Measurements from ENCODE around the gene SMARCAD1.
"Not testable (repeated sequence)": the region's sequence is repeated elsewhere in the genome, so short reads cannot be mapped to it uniquely, and the experiment has no call there.

The SMARCAD1 gene

DNA sequence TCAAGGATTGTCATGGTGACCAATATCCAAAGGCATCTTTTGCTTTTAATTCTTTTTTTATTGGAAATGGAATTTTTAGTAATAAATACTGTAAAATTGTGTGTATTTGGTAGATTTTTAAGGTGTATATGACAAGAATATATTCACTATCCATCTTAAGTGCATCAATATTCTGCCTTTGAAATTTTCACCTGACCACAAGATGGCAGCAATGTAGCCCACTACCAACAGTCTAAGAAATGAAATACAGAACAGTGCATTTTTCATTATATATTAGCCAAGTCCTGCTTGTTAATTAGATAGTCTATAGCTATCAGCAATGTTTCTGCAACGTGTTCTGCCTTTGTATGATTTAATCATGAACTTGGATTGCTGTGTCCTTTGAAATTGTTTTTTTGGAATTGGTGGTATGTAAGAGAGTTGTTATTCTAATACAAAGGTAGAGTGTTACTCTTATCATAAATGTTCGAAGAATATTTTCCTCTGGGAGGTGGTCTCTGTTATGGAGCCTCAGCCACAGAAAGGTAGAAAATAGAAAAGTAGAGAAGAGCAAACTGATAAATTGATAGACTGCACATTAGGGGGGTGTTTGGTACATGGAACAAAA is 96.8 kb downstream of the SMARCAD1 start:
- no peak for DNase-seq

DNA sequence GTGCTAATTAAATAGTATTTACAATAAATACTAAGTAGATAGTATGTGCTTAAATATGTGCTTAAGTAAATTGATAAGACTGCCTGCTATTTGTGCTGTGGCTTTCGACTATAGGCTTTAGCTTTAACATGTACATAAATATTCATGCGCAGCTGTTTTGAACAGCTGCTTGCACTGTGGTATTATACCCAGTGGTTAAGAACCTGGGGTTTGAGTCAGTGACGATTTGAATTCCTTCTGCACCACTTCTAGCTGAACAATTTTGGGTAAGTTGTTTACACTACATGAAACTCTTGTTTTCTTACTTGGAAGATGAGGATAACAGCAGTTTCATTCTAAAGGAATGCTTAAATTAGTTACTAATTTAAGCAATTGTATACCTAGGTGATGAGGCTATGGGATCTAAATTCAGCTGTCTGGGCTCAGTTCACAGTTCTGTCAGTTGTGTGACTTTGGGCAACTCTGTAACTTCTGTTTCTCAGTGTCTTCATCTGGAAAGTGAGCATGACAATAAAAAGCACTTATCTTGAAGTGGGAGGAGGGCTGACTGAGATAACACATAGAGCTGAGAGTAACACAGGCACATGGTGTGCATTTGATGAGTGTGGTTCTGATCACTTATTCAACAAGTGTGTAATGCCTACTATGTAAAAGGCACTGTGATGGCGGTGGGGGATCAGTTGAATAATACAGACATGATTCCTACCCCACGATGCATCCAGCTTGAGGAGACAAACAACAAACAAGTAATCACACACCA is 98.0 kb downstream of the SMARCAD1 start:
- DNase-seq: no peak

DNA sequence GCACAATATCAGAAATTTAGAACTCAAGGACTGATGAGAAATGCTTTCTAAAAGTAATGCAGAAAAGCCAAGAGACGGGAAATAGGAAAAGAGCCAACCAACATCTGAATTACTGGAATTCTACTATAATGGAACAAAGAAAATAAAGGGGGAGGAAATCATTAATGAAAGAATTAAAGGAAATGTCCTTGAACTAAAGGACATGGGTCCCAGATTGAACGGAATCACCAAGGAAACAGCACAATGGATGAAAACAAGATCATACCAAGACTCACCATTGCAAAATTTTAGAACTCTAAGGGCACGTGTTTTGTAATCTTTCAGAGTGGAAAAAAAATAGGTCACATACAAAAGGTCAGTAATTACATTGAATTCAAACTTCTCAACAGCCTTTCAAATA is 99.0 kb downstream of the SMARCAD1 start:
- DNase-seq: no peak

DNA sequence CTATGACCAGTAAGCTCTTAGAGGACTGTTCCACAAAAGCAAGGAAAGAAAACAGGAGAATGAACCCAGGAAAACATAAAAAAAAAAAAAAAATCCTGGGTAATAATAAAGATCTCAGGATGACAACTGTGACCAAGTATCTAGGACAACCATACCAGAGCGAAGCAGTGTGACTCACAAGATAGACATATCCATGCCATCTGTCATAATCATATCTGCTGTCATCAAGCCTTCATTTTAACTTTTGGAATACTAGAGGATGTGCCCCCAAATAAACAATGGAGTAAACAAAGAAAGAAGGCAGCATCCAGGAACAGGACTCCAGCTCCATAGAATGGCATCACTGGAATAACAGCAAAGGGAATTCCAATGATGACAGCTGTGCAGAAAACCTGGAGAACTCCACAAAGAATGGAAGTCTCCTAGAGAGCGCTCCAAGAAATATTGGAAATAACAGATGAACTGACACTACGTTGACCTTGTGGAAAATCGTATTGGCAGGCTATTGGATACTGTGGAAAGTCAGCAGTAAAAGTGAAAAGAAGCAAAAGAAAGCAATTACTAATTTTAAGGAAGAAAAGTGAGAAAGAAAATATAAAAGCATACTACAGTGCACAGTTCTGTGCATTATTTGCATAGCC is 99.7 kb downstream of the SMARCAD1 start:
- no peak for DNase-seq

DNA sequence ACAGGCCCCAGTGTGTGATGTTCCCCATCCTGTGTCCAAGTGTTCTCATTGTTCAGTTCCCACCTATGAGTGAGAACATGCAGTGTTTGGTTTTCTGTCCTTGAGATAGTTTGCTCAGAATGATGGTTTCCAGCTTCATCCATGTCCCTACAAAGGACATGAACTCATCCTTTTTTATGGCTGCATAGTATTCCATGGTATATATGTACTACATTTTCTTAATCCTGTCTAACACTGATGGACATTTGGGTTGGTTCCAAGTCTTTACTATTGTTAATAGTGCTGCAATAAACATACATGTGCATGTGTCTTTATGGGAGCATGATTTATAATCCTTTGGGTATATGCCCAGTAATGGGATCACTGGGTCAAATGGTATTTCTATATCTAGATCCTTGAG is 112.3 kb downstream of the SMARCAD1 start:
- DNase-seq: not testable (repeated sequence)

DNA sequence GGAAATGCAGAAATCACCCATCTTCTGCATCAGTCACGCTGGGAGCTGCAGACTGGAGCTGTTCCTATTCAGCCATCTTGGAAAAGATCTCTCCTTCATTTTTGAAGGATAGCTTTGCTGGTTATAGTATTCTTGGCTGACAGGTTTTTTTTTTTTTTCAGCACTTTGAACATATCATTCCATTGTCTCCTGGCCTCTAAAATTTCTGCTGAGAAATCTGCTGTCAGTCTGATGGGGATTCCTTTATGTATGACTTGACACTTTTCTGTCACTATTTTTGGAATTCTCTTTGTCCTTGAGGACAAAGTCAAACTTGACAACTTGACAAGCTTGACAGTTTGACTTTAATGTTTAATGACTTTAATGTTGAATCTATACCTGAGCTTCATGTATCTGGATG is 118.2 kb downstream of the SMARCAD1 start:
- no peak for DNase-seq

DNA sequence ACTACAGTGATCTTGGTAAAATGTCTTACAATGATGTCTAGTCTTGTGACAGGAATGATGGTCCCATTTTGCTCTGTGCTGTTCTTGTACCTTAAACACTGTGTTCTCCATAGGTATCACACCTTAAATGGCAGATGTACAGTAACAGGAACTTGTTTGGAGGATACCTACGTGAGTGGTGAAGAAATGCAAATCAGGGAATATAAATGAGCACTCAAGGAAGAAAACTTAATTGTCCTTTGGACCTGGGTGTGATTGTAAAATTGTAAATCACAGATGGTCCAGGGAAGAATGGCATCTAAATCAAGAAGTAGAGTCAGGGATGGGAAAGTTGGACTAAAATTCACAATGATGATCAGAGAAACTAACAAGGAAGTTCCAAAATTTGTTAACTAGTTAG is 122.3 kb downstream of the SMARCAD1 start:
- no peak for DNase-seq

DNA sequence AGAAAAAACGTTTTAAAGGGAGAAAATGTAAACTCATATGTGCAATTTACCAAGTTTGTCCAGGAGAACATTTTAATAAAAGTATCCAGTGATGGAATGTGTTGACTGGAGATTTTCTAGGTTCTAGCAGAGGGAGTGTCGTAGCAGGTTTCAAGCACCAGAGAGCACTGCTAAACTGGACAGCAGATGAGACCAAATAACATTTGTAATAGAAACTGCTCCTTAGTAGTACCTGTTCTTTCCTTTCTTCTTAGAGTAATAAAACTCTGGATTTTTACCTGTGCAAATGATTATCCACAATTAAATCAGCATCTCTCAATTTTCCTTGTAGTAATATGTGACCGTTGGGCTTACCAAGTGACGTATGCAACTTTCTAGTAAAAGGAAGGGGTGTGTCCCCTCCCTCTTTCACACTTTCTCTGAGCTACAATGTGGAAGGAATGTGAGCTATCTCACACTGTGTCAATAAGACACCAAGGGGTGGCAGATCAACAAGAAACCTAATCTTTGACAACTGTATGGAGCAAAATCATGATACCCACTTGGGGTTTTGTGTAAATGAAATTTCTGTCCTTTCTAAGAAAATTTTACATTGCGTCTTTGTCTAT is 125.4 kb downstream of the SMARCAD1 start:
- DNase-seq: no peak

DNA sequence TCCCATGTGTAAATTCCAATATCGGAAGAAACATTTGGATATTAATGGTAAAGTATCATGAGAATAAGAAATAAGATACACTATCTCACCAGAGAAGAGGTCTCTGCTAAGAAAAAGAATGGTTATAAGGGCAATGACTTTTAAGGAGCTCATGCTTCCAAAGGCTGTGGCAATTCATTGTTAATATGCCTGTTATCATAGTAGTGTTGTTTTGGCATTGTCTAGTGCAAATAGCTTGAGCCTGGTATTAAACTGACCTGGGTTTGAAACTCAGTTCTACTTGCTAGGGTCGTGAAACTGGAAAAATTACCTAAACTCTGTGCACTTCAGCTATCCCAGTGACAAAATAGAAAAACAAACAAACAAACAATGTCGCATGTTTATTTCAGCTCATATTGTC is 126.2 kb downstream of the SMARCAD1 start:
- DNase-seq: no peak

DNA sequence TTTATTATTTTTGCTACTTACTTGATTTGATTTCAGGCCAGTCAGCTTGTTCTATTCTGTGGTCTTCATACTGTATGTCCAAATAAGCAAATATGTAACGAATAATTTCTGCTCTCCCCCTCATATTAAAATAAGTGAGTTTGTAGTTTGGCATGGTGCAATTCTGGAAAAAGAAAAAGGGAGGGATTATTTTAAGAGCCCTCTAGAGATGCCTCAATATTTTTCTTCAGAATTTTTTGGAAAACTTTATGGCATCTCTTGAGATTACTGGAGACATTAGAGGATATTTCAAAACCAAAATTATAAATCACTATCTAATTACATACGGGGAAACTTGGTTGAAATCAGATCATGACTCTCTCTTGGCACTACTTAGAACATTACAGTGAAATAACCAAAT is 126.8 kb downstream of the SMARCAD1 start:
- DNase-seq: no peak

DNA sequence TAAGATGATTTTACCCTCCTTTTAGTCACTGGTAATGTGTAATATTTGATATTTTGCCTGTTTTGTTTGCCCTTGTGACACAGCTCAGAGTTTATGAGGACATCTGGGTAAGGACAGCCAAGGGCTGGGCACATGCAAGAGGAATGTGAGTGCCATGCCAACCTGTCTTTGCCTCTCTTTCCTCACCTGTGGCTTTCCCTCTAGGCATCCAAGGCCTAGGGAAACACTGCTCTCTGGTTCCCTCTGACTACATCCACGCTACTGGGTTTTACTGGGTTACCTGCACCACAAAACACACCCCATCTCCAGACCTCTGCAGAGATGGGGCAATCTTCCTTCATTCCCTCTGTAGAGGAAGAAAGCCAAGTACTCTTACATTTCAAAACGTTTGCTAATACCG is 127.3 kb downstream of the SMARCAD1 start:
- no peak for DNase-seq

DNA sequence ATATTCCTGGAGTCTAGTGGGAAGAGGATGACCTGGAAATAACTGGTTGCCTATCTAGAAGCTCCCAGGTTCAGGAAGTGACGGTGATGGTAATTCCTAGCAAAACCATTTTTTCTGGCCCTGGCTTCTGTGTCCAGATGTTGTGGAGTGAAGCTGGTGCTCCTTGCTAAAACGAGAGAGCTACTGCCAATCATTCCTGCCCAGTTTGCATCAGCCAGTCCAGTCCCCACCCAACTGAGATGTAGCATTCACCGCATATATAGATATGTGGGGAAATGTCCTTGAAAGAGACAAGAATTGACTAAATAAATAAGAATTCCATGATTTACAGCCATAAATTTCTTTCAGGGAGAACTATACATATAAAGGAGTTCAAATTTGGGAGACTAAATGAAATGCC is 128.6 kb downstream of the SMARCAD1 start:
- DNase-seq: no peak

DNA sequence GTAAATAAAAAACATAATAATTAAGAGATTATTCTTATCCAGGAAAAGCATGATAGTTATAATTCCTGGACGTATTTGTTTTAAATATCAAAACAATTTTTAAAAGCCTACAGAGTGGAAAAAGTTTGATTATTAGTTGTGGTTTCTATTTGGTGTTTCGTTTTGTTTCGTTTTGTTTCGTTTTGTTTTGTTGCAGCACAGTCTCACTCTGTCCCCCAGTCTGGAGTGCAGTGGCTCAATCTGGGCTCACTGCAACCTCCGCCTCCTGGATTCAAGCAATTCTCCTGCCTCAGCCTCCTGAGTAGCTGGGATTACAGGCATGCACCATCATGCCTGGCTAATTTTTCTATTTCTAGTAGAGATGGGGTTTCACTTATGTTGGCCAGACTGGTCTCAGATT is 129.1 kb downstream of the SMARCAD1 start:
- DNase-seq: not testable (repeated sequence)

DNA sequence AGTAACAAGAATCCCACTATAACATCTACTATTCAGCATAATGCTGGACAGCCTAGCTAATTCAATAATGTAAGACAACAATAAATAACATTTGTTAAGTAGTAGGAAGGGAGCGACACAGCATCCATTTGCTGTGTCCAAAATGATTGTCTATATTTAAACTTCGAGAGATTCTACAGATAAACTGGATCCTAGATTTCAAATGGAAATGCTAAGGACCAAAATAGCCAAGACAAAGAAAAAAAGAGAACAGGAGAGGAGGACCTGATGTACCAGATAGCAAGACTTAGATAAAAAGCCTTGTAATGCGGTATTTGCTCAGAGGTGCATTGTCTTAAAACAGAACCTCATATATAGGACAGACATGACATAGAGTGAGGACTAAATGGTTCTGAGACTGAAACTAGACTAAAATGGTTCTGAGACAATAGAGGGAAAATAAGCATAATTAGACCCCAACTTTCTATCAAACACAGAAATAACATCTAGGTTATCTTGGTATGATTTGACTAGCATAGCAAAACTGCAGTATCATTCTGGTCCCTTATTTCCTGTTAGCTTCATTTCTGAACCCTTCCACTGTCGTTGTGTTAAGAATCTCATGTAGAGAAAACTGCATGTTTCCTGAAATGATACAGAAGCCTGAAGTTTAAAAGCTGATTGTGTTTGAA is 131.2 kb downstream of the SMARCAD1 start:
- no peak for DNase-seq

DNA sequence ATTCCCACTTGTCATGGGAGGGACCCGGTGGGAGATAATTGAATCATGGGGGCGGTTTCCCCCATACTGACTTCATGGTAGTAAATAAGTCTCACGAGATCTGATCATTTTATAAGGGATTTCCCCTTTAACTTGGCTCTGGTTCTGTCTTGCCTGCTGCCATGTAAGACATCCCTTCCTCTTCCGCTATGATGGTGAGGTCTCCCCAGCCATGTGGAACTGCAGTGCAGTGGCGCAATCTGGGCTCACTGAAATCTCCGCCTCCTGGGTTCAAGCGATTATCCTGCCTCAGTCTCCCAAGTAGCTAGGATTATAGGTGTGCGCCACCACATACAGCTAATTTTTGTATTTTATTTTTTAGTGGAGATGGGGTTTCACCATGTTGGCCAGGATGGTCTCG is 132.1 kb downstream of the SMARCAD1 start:
- no peak for DNase-seq

Data from NCI-H446 treated with DMSO at 0.1 percent for 48 hours (cell line).